GM19455 (cell line): ENCODE results near the gene USP19.
A peak's percentile ranks its signal among the peaks of the same experiment; 100 is the strongest.

Experiments
- ATAC-seq: cut with Tn5 transposase; IDR thresholded peaks from one replicate; pipeline ENCODE4 v1.9.1; 2021; ENCODE audit not compliant: unreplicated experiment

Gene USP19

GRCh38 chr3:49134471-49135265 is 14.0 kb upstream of the USP19 start:
- ATAC-seq: no peak

GRCh38 chr3:49133226-49133951 is 12.8 kb upstream of the USP19 start:
- no peak for ATAC-seq

GRCh38 chr3:49132437-49133225 is 12.0 kb upstream of the USP19 start, which contains the start of gene LAMB2:
Gene LAMB2, minus strand, starts transcription at chr3:49133050. Its CDS starts 183 bp downstream, at chr3:49132867.
- no peak for ATAC-seq

GRCh38 chr3:49132073-49132436 is 11.4 kb upstream of the USP19 start:
- no peak for ATAC-seq

GRCh38 chr3:49131576-49131975 is 11.0 kb upstream of the USP19 start:
- no peak for ATAC-seq

- ATAC-seq: no peak
Measured at GRCh38 chr3:49131040-49131439, 10.4 kb upstream of the USP19 start.

GRCh38 chr3:49124991-49125670 is 4.5 kb upstream of the USP19 start:
- ATAC-seq: no peak

GRCh38 chr3:49124203-49124602 is 3.6 kb upstream of the USP19 start:
- no peak for ATAC-seq

GRCh38 chr3:49123687-49124086 is 3.1 kb upstream of the USP19 start:
- no peak for ATAC-seq

GRCh38 chr3:49122886-49123545 is 2.4 kb upstream of the USP19 start:
- no peak for ATAC-seq

GRCh38 chr3:49122451-49122850 is 1.8 kb upstream of the USP19 start:
- ATAC-seq: no peak

GRCh38 chr3:49122022-49122421 is 1.4 kb upstream of the USP19 start:
- no peak for ATAC-seq

GRCh38 chr3:49121132-49121736 is 611 bp upstream of the USP19 start:
- ATAC-seq: no peak

GRCh38 chr3:49120096-49120437 is 556 bp downstream of the USP19 start:
- peak; percentile 4 for ATAC-seq

GRCh38 chr3:49119439-49119838 is 1.2 kb downstream of the USP19 start:
- ATAC-seq: no peak

- ATAC-seq: no peak
Measured at GRCh38 chr3:49119036-49119435, 1.6 kb downstream of the USP19 start.

GRCh38 chr3:49112262-49112661 is 8.4 kb downstream of the USP19 start:
- ATAC-seq: no peak

- no peak for ATAC-seq
Measured at GRCh38 chr3:49111347-49111746, 9.3 kb downstream of the USP19 start.

GRCh38 chr3:49110780-49111179 is 9.8 kb downstream of the USP19 start:
- ATAC-seq: no peak

GRCh38 chr3:49108346-49108745 is 12.3 kb downstream of the USP19 start:
- ATAC-seq: no peak
